ENCODE results near the gene CDON. TPM values are rescaled to one million over a fixed set of nuclear protein-coding genes. Genes with fewer than 3 reads are reported as not detected.
A peak's percentile ranks its signal among the peaks of the same experiment; 100 is the strongest.

CDON gene
- polyA plus RNA-seq, 10 donors, result 25.7 to 60.2 (median 30.5) TPM

- DNase-seq, result no peak
These were observed 118.2 kb downstream of the CDON start for GRCh38 chr11:125944350-125945010.

GRCh38 chr11:125943661-125944349 is 118.9 kb downstream of the CDON start:
- DNase-seq, result no peak

- no peak for DNase-seq
These were observed 119.8 kb downstream of the CDON start for GRCh38 chr11:125942771-125943428.

- peak in 2 of 3 donors; percentile 52 to 88 for DNase-seq
These were observed 120.8 kb downstream of the CDON start for GRCh38 chr11:125941619-125942611.

- no peak for DNase-seq
These were observed 121.4 kb downstream of the CDON start for GRCh38 chr11:125941267-125941618.

- DNase-seq, result no peak
These were observed 122.5 kb downstream of the CDON start for GRCh38 chr11:125940145-125940544.

- DNase-seq, result peak in 2 of 3 donors; percentile 72 to 80
These were observed 123.6 kb downstream of the CDON start for GRCh38 chr11:125939081-125939521.

DNA sequence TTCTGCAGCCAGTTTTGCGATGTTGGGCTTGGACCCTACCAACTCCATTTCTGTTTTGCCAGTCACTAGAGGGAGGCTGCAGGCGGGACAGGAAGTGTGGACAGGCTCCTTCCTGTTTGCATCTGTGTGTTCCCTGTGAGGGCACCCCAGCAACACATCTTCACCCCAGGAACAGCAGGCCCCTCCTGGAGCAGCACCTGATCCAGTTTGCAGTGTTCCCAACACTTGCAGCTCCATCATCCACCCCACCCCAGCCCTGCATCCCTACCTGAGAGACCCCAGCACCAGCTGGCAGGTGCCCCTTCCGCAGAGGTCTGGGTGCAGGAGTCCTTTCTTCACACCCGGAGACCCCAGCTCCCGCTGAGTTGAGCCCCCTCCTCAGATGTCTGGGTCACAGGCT is 124.2 kb downstream of the CDON start:
- no peak for DNase-seq

- DNase-seq, result peak in 2 of 3 donors; percentile 75 to 86
These were observed 127.0 kb downstream of the CDON start for GRCh38 chr11:125935618-125936199.

GRCh38 chr11:125935056-125935455 is 127.6 kb downstream of the CDON start:
- no peak for DNase-seq

- DNase-seq, result no peak
These were observed 128.2 kb downstream of the CDON start for GRCh38 chr11:125934473-125934872.

DNA sequence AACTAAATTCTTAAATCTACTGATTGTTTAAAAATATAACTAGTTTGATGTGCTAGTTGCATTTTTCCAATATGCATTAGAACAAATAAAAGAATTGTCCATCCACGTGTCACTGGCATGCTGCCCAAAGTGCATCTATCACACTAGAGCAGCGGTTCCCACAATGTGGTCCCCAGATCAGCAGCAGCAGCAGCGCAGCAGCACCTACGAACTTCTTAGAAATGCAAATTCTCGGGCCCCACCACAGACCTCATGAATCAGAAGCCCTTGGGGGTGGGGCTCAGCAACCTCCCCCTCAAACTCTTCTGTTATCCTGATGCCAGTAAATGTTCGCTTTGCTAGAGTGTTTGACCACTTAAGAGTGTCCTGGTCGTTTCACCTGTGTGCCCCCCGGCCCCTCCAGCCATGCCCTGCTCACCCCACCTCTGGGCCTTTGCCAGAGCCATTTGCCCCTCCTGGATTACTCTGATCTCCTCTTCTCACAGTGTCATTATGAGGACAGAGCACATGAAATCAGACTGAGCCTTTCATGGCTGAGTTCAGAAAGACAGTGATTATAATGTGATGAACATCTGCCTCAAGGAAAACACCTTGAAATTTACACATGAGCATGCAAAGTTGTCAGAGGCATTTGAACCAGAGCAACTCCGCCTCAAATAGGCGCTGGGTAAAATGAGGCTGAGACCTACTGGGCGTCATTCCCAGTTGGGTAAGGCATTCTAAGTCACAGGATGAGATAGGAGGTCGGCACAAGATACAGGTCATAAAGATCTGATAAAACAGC is 129.4 kb downstream of the CDON start:
- no peak for DNase-seq

- DNase-seq, result no peak
These were observed 130.4 kb downstream of the CDON start for GRCh38 chr11:125932301-125932700.

GRCh38 chr11:125931668-125932067 is 131.0 kb downstream of the CDON start:
- peak; percentile 22 to 81 (median 64) for DNase-seq

- no peak for DNase-seq
These were observed 131.6 kb downstream of the CDON start for GRCh38 chr11:125931116-125931515.

- DNase-seq, result no peak
These were observed 132.6 kb downstream of the CDON start for GRCh38 chr11:125930076-125930450.

DNA sequence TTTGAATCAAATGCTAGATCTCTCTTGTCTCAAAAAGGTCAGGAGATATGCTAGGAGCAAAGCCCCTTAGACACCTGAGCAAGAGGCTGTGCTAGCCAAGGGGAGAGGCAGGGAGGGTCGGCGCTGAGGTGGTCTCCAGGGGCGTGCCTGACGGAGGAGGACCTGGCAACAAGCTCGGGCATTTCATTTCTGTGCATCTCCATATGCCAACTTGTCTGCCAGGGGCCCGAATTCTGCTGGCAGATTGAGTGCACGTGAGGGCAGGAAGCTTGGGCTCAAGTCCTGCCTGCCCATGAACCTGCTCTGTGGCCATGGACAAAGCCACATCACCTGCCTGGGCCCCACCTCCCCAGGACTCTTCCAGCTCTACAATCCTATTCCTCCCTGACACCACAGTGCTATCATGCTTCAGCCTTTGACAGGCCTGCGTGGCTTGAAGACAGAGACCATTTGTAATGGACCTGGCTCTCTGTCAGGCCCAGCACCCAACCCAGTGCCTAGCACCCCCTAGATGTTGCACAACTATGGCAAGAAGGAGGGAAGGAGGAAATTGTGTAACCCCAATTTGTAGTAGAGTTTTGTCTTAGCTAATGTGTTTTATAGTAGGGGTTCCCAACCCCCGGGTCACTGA is 133.1 kb downstream of the CDON start:
- no peak for DNase-seq

DNA sequence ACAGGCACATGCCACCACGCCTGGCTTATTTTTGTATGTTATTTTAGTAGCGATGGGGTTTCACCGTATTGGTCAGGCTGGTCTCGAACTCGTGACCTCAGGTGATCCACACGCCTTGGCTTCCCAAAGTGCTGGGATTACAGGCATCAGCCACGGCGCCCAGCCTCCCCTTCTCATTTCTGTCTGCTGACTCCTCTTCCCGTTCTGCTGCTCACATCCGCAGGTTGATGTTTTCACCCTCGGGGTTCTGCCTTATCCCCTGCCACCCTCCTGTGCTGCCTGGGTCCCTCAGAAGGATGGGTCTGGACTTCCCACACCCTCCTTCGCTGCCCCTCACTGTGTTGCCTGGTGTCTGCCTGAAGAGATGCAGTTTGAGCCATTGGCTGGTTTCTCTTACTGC is 136.0 kb downstream of the CDON start:
- DNase-seq, result no peak

DNA sequence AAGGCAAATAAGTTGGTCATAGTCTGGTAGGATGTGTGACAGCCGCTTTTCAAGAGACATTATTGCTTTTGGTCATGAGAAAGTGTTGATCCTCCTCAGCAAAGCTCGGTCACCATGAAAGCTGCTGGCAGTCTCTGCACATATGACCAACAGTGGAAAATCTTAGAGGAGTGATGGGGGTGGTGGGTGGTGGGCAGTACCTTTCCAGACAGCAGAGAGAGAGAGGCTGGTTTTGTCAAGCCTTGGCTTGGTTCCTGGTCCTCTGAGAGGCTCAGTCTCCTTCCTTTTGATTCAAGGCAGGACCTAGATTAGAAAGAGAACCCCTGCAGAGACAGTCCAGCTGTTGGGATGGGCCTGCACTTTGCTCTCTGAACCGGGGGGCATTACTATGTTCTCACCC is 136.9 kb downstream of the CDON start:
- DNase-seq, result no peak

- DNase-seq, result no peak
These were observed 137.4 kb downstream of the CDON start for GRCh38 chr11:125925247-125925740.
